Esophagus muscularis mucosa (tissue), 4 donors: ENCODE results near the gene ZNF653.

Experiments used
- CTCF ChIP-seq, 3 experiments: fragments of 200-600 bp in 2 of 3; fragments of 450-650 bp in 1 of 3; sonication (generic) in 2 of 3; IDR thresholded peaks; one replicate each; pipeline ENCODE4 v1.5.1; 2017 to 2019; ENCODE audit warnings: antibody characterized with exemption in 3 of 3, mild to moderate bottlenecking in 2 of 3, moderate library complexity in 1 of 3
- EP300 ChIP-seq: sonication (generic); formaldehyde crosslinking; IDR thresholded peaks from one replicate; pipeline ENCODE4 v1.6.1; 2017; ENCODE audit warnings: antibody characterized with exemption
- POLR2A ChIP-seq: fragments of 450-650 bp; IDR thresholded peaks from one replicate; pipeline ENCODE4 v1.6.1; 2017; ENCODE audit warnings: antibody characterized with exemption, moderate library complexity, mild to moderate bottlenecking, low read depth
- POLR2AphosphoS5 ChIP-seq, 2 donors: sonication (generic); formaldehyde crosslinking; IDR thresholded peaks; one replicate each; pipeline ENCODE4 v1.6.1; 2017; ENCODE audit warnings: antibody characterized with exemption in 2 of 2

- TF ChIP-seq CTCF (IDR thresholded peaks at IDR 0.05) (no peak), POLR2A (no peak), POLR2AphosphoS5 (IDR thresholded peaks at IDR 0.05) (no peak), EP300 (no peak)
Measured at GRCh38 chr19:11435833-11436313, 69.8 kb downstream of the ZNF653 start.
